Activated CD4-positive, CD25-positive, alpha-beta regulatory T cell treated with anti-CD3 and anti-CD28 coated beads, Interleukin-2, amount 50 U/mL, for 16 hours (primary cell): Measurements from ENCODE around the gene TOR4A.

ENCODE experiments used
- DNase-seq: peaks from one replicate; pipeline ENCODE4 v3.0.0-alpha.2; 2020; ENCODE audit warnings: low read depth, low spot score

Gene TOR4A

DNA sequence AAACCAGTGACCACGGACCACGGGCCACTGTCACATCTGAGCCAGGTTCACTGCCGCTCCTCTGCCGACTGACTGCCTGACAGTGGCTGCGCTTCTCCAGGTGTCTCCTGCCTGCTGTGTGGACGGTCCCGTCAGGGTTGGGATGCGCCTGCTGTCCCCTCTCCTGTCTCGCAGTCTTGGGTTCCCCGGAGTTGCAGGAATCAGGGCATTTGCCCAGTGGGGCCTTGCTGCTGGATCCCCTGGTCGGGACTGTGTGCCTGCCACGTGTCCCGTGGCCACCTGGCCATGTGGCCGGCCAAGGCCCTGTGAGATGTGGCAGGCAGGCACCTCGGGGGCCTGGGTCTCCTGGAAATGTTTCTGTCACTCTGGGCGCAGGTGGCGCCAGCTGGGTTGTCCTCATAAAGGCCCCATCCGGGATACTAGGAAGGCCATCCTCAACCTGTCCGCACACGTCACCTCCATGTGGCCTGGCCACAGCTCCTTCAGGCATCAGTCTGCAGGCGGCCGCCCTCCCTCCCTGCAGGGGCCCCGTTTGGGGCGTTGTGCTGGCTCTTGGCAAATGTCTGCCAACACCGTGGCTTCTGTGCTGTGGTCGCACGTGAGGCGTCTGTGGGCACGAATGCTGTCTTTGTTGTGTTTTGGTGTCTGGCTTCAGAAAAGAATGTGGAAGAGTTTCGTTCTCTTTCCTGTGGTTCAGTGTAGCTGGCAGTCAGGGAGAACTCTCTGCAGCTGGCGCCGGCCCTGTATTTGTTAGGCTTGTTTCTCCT is 6.4 kb upstream of the TOR4A start:
- no peak for DNase-seq

DNA sequence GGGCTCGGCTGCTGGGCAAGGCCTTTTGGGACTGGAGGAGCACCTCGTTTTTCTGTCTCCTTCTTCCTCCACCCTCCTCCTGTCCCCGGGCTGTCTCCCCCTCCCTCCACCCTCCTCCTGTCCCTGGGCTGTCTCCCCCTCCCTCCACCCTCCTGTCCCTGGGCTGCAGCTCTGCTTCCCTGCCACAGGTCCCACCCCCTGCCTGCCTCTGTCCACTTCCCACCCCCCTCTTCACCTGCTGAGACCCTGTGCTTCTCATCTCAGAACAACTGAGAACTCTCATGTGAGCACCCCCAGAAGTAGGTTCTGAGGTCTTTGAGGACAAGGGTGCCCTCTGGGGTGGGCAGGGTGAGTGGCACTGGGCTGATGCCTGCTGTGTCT is 5.8 kb upstream of the TOR4A start:
- DNase-seq, result no peak

DNA sequence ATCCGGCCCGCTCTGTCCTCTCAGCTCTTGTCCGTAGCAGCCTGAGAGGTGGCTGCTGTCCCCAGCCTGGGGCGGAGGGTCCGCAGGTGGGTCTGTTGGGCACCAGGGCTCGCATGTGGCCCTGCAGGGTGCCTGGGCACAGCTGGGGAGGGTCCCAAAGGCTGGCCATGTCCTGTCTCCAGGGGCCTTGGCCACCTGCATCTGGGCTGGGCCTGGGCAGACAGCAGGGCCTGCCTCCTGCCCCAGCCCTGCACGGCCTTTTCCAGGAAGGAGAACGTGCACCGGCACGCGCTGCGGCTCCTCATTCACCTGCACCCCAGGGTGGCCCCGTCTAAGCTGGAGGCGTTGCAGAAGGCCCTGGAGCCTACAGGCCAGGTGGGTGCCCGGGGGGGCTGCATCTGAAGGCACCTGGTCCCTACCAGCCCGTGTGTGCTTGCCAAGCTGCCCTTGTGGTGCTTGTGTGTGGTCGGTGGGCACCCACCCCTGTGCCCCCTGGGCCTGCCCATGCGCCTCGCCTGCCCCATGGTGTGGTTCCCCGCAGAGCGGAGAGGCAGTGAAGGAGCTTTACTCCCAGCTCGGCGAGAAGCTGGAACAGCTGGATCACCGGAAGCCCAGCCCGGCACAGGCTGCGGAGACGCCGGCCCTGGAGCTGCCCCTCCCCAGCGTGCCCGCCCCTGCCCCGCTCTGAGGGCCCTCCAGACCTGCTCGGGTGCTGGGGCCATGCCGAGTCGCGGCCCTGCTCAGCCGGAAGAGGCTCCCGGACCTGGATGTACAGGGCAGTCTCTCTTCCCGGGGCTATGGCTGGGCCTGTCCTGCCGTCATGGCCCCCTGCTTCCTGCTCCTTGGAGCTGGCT is 5.1 kb upstream of the TOR4A start:
- DNase-seq, result no peak

DNA sequence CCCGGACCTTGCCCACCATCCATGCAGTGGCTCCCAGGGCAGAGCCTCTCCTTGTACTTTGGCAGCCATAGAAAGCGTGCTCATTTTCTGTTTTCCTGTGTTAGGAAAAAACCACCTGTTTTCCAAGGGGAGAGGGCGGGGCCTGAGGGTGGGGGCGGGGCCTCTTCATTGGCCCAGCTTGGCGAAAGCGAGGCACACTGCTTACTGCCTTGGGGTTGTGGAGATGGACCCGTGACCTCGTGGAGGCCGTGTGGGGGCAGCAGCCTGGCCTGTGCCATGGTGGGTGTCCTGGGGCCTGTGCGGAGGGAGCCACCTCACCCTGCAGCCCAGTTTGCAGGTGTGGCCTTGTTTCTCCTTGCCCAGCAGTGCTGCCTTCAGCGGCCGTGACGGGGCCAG is 4.4 kb upstream of the TOR4A start:
- DNase-seq, result no peak

DNA sequence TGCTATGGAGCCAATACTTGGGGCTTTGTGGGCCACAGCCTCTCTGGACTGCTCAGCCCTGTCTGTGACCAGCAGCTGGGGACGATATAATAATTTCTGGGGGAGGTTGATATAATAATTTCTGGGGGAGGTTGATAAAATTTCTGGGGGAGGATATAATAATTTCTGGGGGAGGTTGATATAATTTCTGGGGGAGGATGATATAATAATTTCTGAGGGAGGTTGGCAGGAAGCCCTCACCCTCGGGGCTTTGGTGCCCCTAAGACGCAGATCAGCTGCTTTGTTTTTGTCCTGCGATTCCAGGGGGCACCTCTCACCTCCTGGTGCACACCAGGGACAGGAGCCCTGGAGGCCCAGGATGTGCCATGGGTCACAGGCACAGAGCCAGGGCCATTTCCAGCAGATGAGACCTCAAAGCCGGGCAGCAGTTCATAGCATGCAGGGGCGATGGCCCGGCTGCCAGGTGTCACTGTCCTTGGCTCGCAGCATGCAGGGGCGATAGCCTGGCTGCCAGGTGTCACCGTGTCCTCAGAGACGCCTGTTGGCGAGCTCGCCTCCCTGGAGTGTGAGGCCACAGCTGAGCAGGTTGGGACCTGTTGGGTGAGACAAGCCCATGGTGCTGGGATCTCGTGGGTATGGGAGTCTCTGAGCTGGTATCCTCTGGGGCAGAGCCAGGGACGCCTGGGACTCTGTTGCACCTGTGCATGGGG is 3.8 kb upstream of the TOR4A start:
- no peak for DNase-seq

DNA sequence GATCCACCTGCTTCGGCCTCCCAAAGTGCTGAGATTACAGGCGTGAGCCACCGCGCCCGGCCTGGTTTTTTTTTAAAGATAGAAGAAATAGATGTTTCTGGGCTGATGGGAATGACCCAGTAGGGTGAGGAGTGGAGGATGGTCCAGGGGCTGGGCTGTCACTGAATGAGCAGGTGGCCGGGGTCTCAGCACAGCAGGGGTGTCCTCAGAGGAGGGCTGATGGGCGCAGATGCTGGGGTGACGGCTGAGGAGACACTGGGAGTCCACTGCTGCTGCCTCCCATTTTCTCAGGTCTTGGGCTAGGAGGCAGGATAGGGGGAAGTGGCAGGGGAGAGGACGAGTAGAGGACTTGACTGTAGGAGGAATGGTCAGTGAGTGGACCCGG is 2.3 kb upstream of the TOR4A start:
- DNase-seq, result no peak

DNA sequence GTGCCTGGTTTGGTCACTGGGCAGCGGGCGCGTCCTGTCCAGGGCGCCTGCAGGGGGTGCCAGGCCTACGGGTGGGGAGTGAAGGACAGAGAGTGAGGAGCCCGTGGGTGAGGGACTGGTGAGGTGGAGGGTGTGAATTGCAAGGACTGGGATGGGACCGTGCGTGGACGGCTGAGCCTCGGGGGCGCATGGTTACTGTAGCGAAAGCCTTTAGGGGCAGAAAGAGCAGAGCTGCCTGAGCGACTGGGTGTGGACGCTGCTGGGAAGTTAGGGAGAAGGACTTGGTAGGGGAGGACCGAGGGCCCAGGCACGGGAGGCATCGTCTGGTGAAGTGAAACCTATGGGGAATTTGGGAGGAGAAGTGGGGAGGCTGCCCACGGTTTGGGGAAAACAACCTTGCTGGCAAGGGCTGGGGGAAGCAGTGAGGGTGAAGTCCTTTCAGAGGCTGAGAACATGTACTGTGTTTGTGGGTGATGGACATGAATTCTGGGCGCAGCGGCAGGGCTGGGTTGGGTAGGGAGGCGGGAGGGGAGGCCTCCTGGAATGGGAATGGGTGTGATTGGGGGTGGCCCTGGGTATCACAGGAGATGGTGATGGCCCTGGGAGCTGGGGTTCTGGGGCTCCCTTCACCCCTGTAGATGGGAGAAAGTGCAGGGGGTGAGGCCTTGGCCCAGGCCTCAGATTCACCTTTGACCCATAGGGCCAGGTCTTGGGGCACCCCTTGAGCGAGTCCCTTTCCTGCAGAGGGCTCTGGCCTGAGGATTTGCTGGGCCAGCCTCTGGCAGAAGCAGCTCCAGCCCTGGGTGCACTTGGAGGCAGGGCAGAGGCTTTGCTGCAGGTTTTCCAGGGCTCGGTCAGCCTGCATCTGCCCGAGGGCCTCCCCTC is 1.7 kb upstream of the TOR4A start:
- DNase-seq, result no peak

DNA sequence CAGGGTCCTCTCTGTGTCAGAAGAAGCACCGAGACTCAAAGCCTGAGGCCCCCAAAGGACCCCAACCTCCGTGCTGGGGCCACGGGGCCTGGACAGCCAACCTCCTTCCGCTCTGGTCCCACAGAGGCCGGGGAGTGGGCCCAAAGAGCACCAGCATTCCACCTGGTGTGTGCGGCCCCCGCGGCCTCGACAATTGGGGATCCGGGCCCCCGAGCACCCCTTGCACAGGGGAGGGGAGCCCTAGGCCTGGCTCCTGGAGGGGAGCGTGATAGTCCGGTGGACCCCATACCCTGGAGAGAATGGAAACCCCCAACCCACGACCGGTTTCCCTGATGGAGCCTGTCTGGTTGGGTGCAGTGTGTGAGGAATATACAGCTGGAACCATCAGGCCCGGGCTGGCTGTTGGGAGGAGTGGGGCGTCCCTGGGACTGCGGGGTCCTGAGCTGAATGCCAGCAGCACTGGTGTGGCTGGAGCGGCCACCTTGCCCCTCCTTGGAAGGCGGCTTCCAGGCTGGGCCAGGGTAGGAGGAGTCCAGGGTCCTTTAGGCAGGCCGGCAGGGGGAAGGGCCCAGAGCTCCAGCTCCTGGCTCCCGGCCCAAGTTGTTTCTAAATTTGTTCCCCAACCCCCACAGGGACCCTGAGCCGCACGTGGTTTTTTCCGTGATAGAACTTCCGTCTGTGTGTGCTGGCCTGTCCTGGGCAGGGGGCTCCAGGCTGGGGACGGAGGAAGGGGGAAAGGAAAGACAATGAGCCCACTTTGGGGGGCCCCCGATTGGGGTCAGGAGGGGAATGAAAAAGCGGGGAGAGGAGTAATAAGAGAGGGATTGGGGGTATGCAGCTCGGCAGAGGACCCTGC is 825 bp upstream of the TOR4A start:
- DNase-seq, result no peak

DNA sequence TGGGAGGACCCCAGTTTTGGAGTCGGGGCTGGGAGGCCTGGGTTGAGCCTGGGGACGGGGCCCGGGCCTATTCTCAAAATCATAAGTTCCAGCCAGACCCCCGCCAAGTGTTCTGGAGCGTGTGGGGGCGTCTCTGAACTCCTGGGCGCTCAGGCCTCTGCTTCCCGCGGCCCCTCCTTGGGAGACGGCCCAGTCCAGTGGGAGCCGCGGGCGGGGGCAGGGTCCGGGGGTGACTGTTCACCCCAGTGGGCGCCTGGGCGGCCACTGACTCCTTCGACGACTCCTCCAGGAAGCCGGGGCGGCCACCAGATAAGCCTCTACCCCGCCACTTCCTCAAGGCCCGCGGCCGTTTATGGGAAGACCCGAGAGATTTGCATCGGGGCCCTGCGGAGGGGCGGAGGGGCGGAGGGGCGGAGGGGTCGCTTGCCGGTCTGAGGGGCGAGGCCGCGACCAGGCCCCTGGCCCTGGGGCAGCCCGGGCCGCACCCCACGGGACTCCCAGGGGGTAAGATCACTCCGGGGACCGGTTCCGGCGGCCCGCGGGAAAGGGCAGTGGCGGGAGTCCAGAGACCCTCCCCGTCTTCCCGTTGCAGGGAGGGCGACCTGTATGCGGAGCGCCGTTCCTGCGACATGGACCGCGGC is 655 bp downstream of the TOR4A start:
- DNase-seq, result no peak

DNA sequence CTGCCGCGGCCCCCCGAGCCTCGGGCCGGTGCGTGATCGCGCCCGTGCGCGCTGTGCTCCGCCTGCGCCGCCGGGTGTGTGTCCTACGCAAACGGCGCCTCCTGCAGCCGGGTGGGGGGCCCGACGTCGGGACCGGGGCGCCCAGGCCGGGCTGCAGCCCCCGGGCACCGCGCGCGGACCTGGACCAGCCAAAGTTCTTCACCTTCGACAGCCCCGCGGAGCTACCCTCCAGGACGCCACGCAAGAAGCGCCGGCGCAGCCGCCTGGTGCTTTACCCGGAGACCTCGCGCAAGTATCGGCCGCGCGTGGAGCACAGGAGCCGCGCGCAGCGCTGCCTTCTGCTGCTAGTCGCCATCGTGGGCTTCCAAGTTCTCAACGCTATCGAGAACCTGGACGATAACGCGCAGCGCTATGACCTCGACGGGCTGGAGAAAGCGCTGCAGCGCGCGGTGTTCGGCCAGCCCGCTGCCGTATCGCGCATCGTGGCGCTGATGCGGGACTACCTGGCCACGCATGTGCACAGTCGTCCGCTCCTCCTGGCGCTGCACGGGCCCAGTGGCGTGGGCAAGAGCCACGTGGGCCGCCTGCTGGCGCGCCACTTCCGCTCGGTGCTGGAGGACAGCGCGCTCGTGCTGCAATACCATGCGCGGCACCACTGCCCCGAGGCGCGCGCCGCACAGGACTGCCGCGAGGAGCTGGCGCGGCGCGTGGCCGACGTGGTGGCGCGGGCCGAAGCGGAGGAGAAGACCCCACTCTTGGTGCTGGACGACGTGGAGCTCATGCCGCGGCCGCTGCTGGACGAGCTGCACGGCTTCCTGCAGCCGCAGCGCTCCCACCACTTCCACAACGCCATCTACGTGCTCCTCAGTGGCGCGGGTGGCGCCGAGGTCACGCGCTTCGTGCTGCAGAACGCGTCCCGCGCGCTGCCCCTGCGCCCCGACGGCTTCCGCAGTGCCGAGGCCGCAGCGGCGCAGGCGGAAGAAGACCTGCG is 1.5 kb downstream of the TOR4A start:
- DNase-seq, result no peak

DNA sequence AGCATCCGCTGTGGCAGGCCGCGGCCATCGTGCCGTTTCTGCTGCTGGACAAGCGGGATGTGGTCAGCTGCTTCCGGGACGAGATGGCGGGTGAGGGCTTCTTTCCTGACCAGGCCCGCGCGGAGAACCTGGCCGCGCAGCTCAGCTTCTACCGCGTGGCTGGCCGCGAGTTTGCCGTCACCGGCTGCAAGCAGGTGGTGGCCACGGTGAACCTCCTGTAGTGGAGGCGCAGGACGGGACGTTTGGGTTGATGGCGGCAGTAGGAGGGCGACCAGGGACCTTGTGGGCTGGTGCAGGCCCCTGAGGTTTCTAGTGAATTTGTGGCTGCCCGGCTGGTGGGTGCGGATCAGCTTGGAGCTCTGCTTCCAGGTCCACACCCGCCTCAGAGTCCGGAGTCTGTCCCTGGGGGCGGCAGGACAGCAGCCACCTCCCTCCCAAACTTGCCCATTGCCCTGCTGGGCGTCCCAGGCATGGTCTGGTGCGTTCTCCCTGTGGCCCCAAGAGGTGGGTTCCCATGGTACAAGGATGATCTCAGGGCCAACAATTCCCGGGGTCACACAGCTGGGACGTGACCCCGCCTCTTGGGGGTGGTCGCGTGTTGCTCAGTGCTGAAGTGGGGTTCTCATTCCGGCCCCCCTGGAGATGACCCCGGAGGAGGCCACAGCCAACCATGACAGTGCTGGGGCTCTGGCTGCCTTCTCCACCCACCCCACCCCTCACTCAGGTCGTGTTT is 2.4 kb downstream of the TOR4A start:
- no peak for DNase-seq

DNA sequence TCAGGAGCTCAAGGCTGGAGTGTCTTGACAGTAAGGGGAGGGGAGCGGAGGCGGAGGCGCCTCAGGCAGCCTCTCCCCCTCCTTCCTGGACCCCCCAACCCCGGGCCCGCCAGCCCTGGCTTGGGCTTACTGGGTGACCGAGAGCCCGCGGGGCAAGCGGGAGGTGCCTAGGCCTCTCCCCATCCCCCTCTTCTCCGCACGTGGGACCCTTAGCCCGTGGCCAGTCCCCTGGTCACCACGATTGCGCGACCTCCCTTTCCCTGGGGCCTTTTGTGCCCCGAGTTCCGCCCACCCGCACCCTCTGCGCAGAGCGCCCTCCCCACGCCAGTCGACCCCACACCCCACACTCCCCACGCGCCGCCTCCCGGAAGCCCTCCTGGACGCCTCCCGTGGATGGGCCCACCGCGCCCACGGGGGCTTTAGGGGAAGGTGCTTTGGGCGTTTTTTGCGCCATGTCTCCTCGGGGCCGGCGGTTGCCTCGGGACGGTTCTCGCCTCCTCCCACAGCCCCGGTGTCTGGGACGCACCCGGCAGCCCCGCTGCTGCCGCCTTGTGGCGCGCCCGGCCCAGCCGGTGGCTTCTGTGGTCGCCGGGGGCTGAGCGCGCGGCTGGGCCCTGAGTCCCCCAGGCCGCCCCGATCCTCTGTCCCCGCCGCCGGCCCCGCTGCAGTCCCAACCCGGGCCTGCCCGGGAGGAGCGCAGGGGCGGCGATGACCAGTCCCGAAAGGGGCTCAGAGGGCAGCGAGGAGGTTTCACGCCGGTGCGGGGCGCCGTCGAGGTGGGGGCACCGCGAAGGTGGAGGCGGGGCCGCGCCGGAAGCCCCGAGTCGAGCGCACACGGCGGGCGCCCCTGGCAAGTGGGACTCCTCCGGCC is 3.2 kb downstream of the TOR4A start:
- DNase-seq, result no peak

DNA sequence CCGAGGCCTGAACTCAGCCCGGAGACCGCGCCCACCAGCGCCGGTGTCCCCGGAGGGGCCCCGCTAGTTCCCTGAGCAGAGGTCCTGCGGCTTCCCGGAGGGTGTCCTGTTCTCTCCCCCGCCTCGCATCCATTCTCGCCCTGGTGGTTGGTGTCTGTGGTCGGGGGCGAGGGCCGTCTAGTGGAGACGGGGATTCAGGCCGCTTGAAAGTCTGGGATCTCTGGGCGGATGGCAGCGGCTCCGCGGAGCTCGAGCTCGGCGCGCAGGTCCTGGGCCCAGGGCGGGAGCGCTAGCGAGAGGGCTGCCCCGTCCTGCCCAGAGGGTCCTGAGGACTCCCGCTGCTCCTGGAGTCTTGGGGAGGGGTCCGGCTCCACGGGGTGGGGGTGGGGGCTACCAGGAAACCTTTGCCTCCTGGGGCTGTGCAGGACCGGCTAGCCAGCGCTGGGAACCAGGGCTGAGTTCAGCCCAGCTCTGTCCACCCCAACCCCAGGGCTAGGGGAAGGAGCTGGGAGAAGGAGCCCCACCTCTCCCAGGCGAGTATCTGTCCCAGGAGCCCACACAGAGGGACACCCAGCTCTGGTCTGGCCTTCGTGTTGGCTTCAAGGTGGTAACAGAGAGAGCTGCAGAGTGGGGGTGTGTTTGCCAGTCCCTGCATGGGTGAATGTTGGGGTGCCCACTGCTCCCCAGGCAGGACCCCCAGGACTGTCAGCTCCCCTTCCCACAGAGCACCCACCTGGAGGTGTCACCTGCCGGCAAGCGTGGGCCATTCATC is 4.0 kb downstream of the TOR4A start:
- DNase-seq, result no peak

DNA sequence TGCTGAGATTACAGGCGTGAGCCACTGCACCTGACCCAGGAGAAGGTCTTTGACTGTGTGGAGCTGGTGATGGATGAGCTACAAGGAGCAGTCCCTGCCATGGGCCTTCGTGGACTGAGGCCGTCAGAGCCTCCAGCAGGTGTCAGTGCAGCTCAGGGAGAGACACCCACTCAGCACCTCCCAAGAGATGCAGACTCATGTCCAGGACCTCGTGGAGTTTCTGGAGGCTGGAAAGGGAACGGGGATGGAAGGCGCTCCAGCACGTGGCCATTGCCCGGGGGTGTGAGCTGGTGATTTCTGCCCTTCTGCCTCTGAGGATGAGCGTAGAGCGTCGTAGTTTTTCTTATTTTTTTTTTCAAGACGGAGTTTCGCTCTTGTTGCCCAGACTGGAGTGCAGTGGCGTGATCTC is 9.5 kb downstream of the TOR4A start:
- no peak for DNase-seq

DNA sequence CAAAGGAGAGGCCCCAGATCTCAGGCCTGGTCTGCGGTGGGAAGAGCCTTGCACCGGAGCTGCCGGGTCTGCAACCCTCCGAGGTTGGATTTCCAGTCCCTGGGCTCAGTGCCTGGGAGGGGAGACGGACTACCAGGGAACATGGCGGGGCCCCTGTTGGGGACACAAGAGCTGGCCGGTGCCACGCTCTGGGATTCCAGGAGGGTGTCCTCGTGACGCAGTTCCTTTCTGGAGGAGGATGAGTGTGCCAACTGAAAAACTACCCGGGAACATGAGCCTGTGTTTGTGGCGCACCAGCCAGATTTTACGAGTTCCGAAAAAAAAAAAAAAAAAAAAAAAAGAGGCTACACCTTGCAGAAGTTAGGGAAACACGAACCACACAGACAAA is 15.6 kb downstream of the TOR4A start:
- DNase-seq, result no peak

DNA sequence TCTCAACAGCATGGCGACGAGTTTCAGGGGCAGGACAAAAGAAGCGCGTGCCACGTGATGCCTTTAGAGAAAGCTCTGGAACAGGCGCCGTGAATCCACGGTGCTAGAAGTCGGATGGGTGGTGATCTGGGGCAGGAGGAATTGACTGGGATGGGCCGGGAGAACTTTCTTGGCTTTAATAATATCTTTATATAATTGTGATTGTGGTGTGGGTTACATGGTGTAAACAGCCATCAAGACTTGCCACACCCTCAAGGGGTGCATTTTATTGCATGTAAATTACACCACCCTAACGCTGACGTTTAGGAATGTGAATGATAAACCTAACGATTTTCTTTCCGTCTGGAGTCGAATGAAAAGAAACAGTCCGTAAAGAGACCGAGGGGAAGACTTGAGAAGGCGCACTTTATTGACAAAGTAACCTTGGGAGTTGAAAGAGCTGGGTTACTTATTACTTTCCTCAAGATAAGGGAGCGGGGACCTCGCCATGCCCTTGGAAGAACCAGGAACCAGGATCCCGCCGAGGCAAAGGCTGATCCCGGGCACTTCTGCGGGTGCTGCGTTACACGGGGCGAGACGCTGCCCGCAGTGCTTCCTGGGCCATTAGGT is 16.1 kb downstream of the TOR4A start:
- DNase-seq, result no peak
